ENCODE results near the gene ABCA4.

GRCh38 chr1:94002046-94002787 is 118.7 kb downstream of the ABCA4 start:
- TF ChIP-seq, protein P1, sequence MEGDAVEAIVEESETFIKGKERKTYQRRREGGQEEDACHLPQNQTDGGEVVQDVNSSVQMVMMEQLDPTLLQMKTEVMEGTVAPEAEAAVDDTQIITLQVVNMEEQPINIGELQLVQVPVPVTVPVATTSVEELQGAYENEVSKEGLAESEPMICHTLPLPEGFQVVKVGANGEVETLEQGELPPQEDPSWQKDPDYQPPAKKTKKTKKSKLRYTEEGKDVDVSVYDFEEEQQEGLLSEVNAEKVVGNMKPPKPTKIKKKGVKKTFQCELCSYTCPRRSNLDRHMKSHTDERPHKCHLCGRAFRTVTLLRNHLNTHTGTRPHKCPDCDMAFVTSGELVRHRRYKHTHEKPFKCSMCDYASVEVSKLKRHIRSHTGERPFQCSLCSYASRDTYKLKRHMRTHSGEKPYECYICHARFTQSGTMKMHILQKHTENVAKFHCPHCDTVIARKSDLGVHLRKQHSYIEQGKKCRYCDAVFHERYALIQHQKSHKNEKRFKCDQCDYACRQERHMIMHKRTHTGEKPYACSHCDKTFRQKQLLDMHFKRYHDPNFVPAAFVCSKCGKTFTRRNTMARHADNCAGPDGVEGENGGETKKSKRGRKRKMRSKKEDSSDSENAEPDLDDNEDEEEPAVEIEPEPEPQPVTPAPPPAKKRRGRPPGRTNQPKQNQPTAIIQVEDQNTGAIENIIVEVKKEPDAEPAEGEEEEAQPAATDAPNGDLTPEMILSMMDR (IDR thresholded peaks at IDR 0.05) = no peak
- TF ChIP-seq EP300 (IDR thresholded peaks at IDR 0.05) (no peak), POLR2A (IDR thresholded peaks at IDR 0.05) (no peak)
